Measurements from ENCODE around the gene CMTR1. TPM values are rescaled to one million over a fixed set of nuclear protein-coding genes. Genes with fewer than 3 reads are reported as not detected.

CMTR1 gene
- total RNA-seq, 1 experiment from 2014 or later, result 34.8 TPM

DNA sequence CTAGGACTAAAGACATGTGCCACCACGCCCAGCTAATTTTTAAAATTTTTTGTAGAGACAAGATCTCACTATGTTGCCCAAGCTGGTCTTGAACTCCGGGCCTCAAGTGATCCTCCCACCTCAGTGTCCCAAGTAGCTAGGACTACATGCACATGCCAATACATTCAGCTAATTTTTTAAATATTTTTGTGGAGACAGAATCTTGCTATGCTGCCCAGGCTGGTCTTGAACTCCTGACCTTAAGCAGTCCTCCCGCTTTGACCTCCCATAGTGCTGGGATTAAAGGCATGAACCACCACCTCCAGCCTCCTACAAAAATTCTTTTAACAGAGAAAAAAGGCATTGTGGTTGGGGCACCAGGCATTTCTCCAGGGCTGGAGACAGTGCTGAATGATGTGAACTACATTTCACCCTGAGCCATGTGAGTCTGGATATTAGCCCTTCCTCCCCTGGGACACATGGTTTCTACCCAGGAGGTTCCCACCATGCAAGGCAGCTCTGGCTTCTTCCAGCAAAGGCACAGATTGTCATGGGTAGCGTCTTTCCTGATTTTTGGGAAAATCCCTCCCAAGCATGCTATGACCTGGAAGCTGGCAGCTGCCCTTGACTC is 36.3 kb upstream of the CMTR1 start:
- Histone ChIP-seq H2BK5ac (ENCODE audit: insufficient read length, low read length) (no peak overlapping the region), H2BK12ac (ENCODE audit: insufficient read length, low read depth, low read length) (no peak overlapping the region), H3K14ac (ENCODE audit: insufficient read depth, low read length) (no peak overlapping the region), H3K79me2 (ENCODE audit: insufficient read depth, low read length) (no peaks in the 10 kb centered on the region), H2AK5ac (ENCODE audit: insufficient read length, low read length) (no peak overlapping the region), H3K4me1 (ENCODE audit: insufficient read depth, low read length) (no peaks in the 10 kb centered on the region), H2BK20ac (ENCODE audit: low read depth, low read length, poor library complexity, severe bottlenecking) (no peak overlapping the region), H3K56ac (ENCODE audit: insufficient read length, low read depth, low read length) (no peak overlapping the region), H4K91ac (ENCODE audit: insufficient read length, low read depth, low read length) (no peak overlapping the region), H3K23ac (ENCODE audit: insufficient read length, low read depth, low read length) (no peak overlapping the region), H3T11ph (ENCODE audit: low read length) (no peak overlapping the region), H3K4ac (ENCODE audit: low read depth, low read length) (no peak overlapping the region), H3K18ac (ENCODE audit: insufficient read length, low read depth, low read length) (no peak overlapping the region), H3K27ac (ENCODE audit: insufficient read length, low read depth, low read length) (no peak overlapping the region), H2BK15ac (ENCODE audit: low read depth, low read length) (no peak overlapping the region), H2BK120ac (ENCODE audit: low read depth, low read length, poor library complexity, severe bottlenecking) (no peak overlapping the region), H3K4me2 (ENCODE audit: insufficient read depth, insufficient read length, low read length) (no peak overlapping the region), H3K9ac (ENCODE audit: extremely low read depth, insufficient read length, low read length) (no peak overlapping the region), H4K8ac (replicated peaks; ENCODE audit: insufficient read length, low read depth, low read length) (no peak overlapping the region), H3K27me3 (ENCODE audit: insufficient read depth, low read length) (no peaks in the 10 kb centered on the region), H3K9me3 (ENCODE audit: control insufficient read depth, low read depth, low read length) (no peaks in the 10 kb centered on the region), H4K20me1 (ENCODE audit: control insufficient read depth, insufficient read depth, insufficient read length) (no peaks in the 10 kb centered on the region), H3K23me2 (ENCODE audit: insufficient read length, low read depth, low read length, poor library complexity, severe bottlenecking) (no peaks in the 10 kb centered on the region), H4K5ac (ENCODE audit: insufficient read length, low read depth, low read length) (no peak overlapping the region), H2AFZ (ENCODE audit: low read length) (no peak overlapping the region), H3K79me1 (ENCODE audit: insufficient read depth, low read depth, low read length, poor library complexity, severe bottlenecking) (no peaks in the 10 kb centered on the region)
- Mint-ChIP-seq H3K27me3 (ENCODE audit: low read depth) (peaks cover 18% of the 10 kb centered on the region), H3K9me3 (no peaks in the 10 kb centered on the region), H3K27ac (no peak overlapping the region), H3K4me3 (no peak overlapping the region), H3K36me3 (ENCODE audit: insufficient read depth in 1 of 3, low read depth in 3 of 3) (peaks cover 0 to 13% (median 0%) of the 10 kb centered on the region in 3 experiments; a peak in 4 of 7 replicates), H3K4me1 (no peaks in the 10 kb centered on the region)
- no CpG with 5 or more reads among the region's 4 CpGs for WGBS (ENCODE audit: extremely low coverage, insufficient read length, low lambda C conversion rate)
- no peak for DNase-seq
- TF ChIP-seq, protein P1, sequence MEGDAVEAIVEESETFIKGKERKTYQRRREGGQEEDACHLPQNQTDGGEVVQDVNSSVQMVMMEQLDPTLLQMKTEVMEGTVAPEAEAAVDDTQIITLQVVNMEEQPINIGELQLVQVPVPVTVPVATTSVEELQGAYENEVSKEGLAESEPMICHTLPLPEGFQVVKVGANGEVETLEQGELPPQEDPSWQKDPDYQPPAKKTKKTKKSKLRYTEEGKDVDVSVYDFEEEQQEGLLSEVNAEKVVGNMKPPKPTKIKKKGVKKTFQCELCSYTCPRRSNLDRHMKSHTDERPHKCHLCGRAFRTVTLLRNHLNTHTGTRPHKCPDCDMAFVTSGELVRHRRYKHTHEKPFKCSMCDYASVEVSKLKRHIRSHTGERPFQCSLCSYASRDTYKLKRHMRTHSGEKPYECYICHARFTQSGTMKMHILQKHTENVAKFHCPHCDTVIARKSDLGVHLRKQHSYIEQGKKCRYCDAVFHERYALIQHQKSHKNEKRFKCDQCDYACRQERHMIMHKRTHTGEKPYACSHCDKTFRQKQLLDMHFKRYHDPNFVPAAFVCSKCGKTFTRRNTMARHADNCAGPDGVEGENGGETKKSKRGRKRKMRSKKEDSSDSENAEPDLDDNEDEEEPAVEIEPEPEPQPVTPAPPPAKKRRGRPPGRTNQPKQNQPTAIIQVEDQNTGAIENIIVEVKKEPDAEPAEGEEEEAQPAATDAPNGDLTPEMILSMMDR (conservative IDR thresholded peaks at IDR 0.05), result no peak

Data from H9 (cell line).